Sigmoid colon (tissue), 4 donors: Measurements from ENCODE around the gene SMG7.

Source experiments
- EP300 ChIP-seq, 4 donors: sonication (generic); formaldehyde crosslinking; IDR thresholded peaks; one replicate each; pipeline ENCODE4 v1.6.1; 2017; ENCODE audit warnings: antibody characterized with exemption in 4 of 4
- POLR2AphosphoS5 ChIP-seq, 4 donors: sonication (generic); formaldehyde crosslinking; IDR thresholded peaks; one replicate each; pipeline ENCODE4 v1.6.1; 2017; ENCODE audit warnings: antibody characterized with exemption in 4 of 4
- TF ChIP-seq, protein P1 (sequence below), 4 experiments: fragments of 450-650 bp in 3 of 4; fragments of 200-600 bp in 1 of 4; IDR thresholded peaks; one replicate each; pipeline ENCODE4 v1.5.1; 2016 to 2019; ENCODE audit warnings: antibody characterized with exemption in 4 of 4, mild to moderate bottlenecking in 3 of 4, moderate library complexity in 2 of 4

DNA sequence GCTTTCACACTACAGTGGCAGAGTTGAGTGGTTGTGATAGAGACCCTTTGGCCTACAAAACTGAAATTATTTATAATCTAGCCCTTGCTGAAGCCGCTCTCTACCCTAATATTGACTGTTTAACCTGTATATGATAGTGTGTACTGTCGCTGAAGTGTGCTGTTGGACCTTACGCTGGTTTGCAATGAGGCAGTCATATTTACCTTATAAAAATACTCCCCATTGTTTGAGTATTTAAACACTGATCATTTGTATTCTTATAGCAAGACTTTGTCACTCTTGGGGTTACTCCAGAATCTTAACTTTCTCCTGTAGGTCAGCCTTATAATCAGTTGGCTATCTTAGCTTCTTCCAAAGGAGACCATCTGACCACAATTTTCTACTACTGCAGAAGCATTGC lies 56.3 kb downstream of the SMG7 start:
- TF ChIP-seq, protein P1, sequence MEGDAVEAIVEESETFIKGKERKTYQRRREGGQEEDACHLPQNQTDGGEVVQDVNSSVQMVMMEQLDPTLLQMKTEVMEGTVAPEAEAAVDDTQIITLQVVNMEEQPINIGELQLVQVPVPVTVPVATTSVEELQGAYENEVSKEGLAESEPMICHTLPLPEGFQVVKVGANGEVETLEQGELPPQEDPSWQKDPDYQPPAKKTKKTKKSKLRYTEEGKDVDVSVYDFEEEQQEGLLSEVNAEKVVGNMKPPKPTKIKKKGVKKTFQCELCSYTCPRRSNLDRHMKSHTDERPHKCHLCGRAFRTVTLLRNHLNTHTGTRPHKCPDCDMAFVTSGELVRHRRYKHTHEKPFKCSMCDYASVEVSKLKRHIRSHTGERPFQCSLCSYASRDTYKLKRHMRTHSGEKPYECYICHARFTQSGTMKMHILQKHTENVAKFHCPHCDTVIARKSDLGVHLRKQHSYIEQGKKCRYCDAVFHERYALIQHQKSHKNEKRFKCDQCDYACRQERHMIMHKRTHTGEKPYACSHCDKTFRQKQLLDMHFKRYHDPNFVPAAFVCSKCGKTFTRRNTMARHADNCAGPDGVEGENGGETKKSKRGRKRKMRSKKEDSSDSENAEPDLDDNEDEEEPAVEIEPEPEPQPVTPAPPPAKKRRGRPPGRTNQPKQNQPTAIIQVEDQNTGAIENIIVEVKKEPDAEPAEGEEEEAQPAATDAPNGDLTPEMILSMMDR (IDR thresholded peaks at IDR 0.05): no peak
- TF ChIP-seq POLR2AphosphoS5 (IDR thresholded peaks at IDR 0.05) (no peak), EP300 (IDR thresholded peaks at IDR 0.05) (no peak)
